GM19468 (cell line): ENCODE results near the gene BLOC1S5.
A peak's percentile ranks its signal among the peaks of the same experiment; 100 is the strongest.
"Not testable (repeated sequence)": the region's sequence is repeated elsewhere in the genome, so short reads cannot be mapped to it uniquely, and the experiment has no call there.

Source experiments
- ATAC-seq: cut with Tn5 transposase; IDR thresholded peaks from one replicate; pipeline ENCODE4 v1.9.1; 2021; ENCODE audit warnings: mild to moderate bottlenecking, moderate library complexity, moderate number of reproducible peaks; ENCODE audit not compliant: unreplicated experiment; ENCODE audit errors: extremely low read depth

BLOC1S5 gene

GRCh38 chr6:8054276-8054675 lies 9.9 kb downstream of the BLOC1S5 start:
- ATAC-seq, result no peak

GRCh38 chr6:8047541-8048292 lies 16.5 kb downstream of the BLOC1S5 start:
- ATAC-seq, result no peak

GRCh38 chr6:8045769-8046168 lies 18.4 kb downstream of the BLOC1S5 start:
- ATAC-seq, result not testable (repeated sequence)

GRCh38 chr6:8043221-8043620 lies 21.0 kb downstream of the BLOC1S5 start:
- ATAC-seq, result no peak

- ATAC-seq, result no peak
Measured at GRCh38 chr6:8041913-8042583, 22.1 kb downstream of the BLOC1S5 start.

- ATAC-seq, result not testable (repeated sequence)
Measured at GRCh38 chr6:8034107-8034506, 30.1 kb downstream of the BLOC1S5 start.

- no peak for ATAC-seq
Measured at GRCh38 chr6:8030920-8031319, 33.3 kb downstream of the BLOC1S5 start.

- no peak for ATAC-seq
Measured at GRCh38 chr6:8029243-8029870, 34.8 kb downstream of the BLOC1S5 start.

- ATAC-seq, result no peak
Measured at GRCh38 chr6:8027965-8028651, 36.1 kb downstream of the BLOC1S5 start.

GRCh38 chr6:8026800-8027199 lies 37.4 kb downstream of the BLOC1S5 start:
- ATAC-seq, result no peak

- no peak for ATAC-seq
Measured at GRCh38 chr6:8025191-8025590, 39.0 kb downstream of the BLOC1S5 start.

GRCh38 chr6:8023638-8024037 lies 40.6 kb downstream of the BLOC1S5 start:
- ATAC-seq, result no peak

- ATAC-seq, result no peak
Measured at GRCh38 chr6:8020083-8020482, 44.1 kb downstream of the BLOC1S5 start.

GRCh38 chr6:8017705-8018104 lies 46.5 kb downstream of the BLOC1S5 start:
- no peak for ATAC-seq

- peak; percentile 51 for ATAC-seq
Measured at GRCh38 chr6:8017276-8017701, 46.9 kb downstream of the BLOC1S5 start.

GRCh38 chr6:8014947-8015346 lies 49.2 kb downstream of the BLOC1S5 start:
- ATAC-seq, result no peak

- no peak for ATAC-seq
Measured at GRCh38 chr6:8013763-8014162, 50.4 kb downstream of the BLOC1S5 start.

GRCh38 chr6:8006208-8006607 lies 58.0 kb downstream of the BLOC1S5 start:
- ATAC-seq, result no peak

GRCh38 chr6:8005136-8005535 lies 59.1 kb downstream of the BLOC1S5 start:
- ATAC-seq, result no peak

- ATAC-seq, result no peak
Measured at GRCh38 chr6:8000636-8001035, 63.6 kb downstream of the BLOC1S5 start.

GRCh38 chr6:8000188-8000596 lies 64.0 kb downstream of the BLOC1S5 start:
- no peak for ATAC-seq
